MG63 (cell line): ENCODE measurements around the gene TEDC1. TPM values are rescaled to one million over a fixed set of nuclear protein-coding genes. Genes with fewer than 3 reads are reported as not detected.

Experiments used
- DNase-seq: peaks from one replicate; pipeline ENCODE4 v3.0.0-alpha.2; 2020
- H3K27me3 ChIP-seq: fragments of 250-450 bp; sonication (Bioruptor Pico); 2 replicates; pipeline ENCODE4 v1.5.1; 2020; ENCODE audit warnings: mild to moderate bottlenecking, moderate library complexity
- H3K36me3 ChIP-seq: fragments of 250-450 bp; sonication (Bioruptor Pico); 2 replicates; pipeline ENCODE4 v1.5.1; 2020; ENCODE audit warnings: mild to moderate bottlenecking, moderate library complexity
- H3K4me3 ChIP-seq: fragments of 250-450 bp; sonication (Bioruptor Pico); 2 replicates; pipeline ENCODE4 v1.5.1; 2020; ENCODE audit warnings: mild to moderate bottlenecking, moderate library complexity
- H3K9me3 ChIP-seq: fragments of 250-450 bp; sonication (Bioruptor Pico); 2 replicates; pipeline ENCODE4 v1.5.1; 2020; ENCODE audit warnings: mild to moderate bottlenecking, moderate library complexity
- total RNA-seq: library from RNA; depleted of rRNA; stranded (reverse); fragments of >200 nt; shearing (Covaris generic); gene quantifications from 2 replicates; pipeline ENCODE4 v1.2.3, GENCODE V29; 2014; ENCODE audit warnings: low replicate concordance

The TEDC1 gene
- total RNA-seq, 1 experiment from 2014 or later, result 58.1 TPM

DNA sequence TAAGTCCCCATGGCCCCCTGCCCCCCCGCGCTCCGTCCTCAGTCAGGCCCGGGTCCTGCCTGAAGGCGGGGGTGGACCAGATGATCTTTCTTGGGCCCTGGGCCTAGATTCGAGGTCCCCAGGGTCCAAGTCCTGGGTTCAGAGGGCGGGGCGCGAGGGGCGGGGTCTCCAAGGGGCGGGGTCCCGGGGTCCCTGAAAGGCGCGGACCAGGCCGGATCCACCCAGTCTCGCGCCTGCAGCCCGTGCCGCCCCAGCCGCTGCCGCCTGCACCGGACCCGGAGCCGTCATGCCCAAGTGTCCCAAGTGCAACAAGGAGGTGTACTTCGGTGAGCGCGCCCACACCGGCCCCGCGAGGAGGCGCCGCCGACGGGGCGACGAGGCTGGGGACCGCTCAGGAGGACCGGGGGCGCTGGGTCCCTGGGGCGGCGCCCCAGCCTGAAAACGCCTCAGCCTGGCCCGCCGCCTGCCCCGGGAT, 4.0 kb upstream of the TEDC1 start:
- DNase-seq, result peak; percentile 32

GRCh38 chr14:105487449-105487985, 3.5 kb upstream of the TEDC1 start:
- peaks cover 3% of the 10 kb centered on the region for H3K36me3 ChIP-seq
- H3K9me3 ChIP-seq, result no peaks in the 10 kb centered on the region
- H3K27me3 ChIP-seq, result no peaks in the 10 kb centered on the region
- DNase-seq, result no peak
- H3K4me3 ChIP-seq, result peak overlapping the region; percentile 26

More for the DNA sequence above, 4.0 kb upstream of the TEDC1 start:
- peak overlapping the region; percentile 26 for H3K4me3 ChIP-seq
- peaks cover 3% of the 10 kb centered on the region for H3K36me3 ChIP-seq
- no peaks in the 10 kb centered on the region for H3K9me3 ChIP-seq
- no peaks in the 10 kb centered on the region for H3K27me3 ChIP-seq

- DNase-seq, result no peak
- Histone ChIP-seq H3K36me3 (peaks cover 3% of the 10 kb centered on the region), H3K27me3 (no peaks in the 10 kb centered on the region), H3K9me3 (no peaks in the 10 kb centered on the region), H3K4me3 (no peak overlapping the region)
Observed at GRCh38 chr14:105487986-105488777, 2.9 kb upstream of the TEDC1 start.

GRCh38 chr14:105488781-105489541, 2.1 kb upstream of the TEDC1 start:
- peak; percentile 47 for DNase-seq
- Histone ChIP-seq H3K9me3 (no peaks in the 10 kb centered on the region), H3K4me3 (no peak overlapping the region), H3K36me3 (peaks cover 3% of the 10 kb centered on the region), H3K27me3 (no peaks in the 10 kb centered on the region)

GRCh38 chr14:105489542-105490266, 1.3 kb upstream of the TEDC1 start:
- H3K9me3 ChIP-seq, result no peaks in the 10 kb centered on the region
- peak overlapping the region; percentile 54 for H3K4me3 ChIP-seq
- peak; percentile 72 for DNase-seq
- peaks cover 3% of the 10 kb centered on the region for H3K36me3 ChIP-seq
- H3K27me3 ChIP-seq, result no peaks in the 10 kb centered on the region

- Histone ChIP-seq H3K9me3 (no peaks in the 10 kb centered on the region), H3K27me3 (no peaks in the 10 kb centered on the region), H3K4me3 (peak overlapping the region; percentile 54), H3K36me3 (peaks cover 3% of the 10 kb centered on the region)
- no peak for DNase-seq
Observed at GRCh38 chr14:105490267-105490571, 827 bp upstream of the TEDC1 start.

GRCh38 chr14:105491366-105491973, 424 bp downstream of the TEDC1 start:
- no peaks in the 10 kb centered on the region for H3K9me3 ChIP-seq
- no peaks in the 10 kb centered on the region for H3K27me3 ChIP-seq

GRCh38 chr14:105492031-105492970, 1.3 kb downstream of the TEDC1 start:
- DNase-seq, result no peak

More at GRCh38 chr14:105491366-105491973, 424 bp downstream of the TEDC1 start:
- DNase-seq, result peak; percentile 66
- Histone ChIP-seq H3K36me3 (peaks cover 3% of the 10 kb centered on the region), H3K4me3 (peak overlapping the region; percentile 73)

DNA sequence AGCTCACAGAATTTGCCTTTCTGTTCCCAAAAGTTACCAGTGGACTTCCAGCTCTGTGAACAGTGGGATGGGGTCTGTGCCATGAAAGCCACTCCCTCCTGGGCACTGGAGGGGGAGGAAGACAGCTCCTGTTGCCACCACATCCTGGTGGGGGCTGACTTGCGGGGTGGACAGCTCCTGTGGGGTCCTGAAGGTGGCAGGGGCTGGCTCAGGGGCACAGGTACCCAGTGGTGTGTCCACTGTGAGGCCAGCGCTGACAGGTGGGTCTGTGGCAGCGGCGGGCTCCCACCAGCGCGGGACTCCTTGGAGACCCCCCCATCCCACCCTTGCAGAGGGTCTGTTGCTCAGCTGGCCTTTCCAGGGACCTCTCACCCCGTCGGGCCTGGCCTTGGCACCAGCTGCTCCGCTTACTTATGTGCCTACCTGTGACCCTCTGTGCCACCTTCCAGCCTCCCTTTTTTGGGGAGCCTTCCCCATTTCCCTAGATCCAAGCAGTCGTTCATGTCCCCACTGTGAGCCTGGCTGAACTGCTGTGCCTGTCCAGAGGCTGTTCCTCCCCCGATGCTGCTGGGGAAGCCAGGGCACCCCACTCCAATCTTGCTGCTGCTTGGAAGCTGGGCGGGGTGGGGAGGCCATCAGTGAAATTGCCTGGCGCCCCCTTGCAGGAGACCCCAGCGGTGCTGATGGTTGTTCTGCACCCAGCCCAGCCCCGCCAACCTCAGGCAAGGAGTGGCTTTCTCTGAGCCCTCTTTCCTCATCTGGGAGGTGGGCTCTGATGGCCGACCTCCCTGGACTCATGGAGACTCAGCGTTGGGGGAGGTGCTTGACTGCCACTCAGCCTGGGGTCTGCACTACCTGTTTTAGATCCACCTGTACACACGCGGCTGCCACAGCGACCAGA, 2.2 kb downstream of the TEDC1 start:
- H3K4me3 ChIP-seq, result no peak overlapping the region
- peaks cover 3% of the 10 kb centered on the region for H3K36me3 ChIP-seq
- H3K27me3 ChIP-seq, result no peaks in the 10 kb centered on the region
- DNase-seq, result no peak
- no peaks in the 10 kb centered on the region for H3K9me3 ChIP-seq

More at GRCh38 chr14:105492031-105492970, 1.3 kb downstream of the TEDC1 start:
- Histone ChIP-seq H3K4me3 (peak overlapping the region; percentile 73), H3K36me3 (peaks cover 3% of the 10 kb centered on the region), H3K9me3 (no peaks in the 10 kb centered on the region), H3K27me3 (no peaks in the 10 kb centered on the region)

- no peaks in the 10 kb centered on the region for H3K9me3 ChIP-seq
- no peak overlapping the region for H3K4me3 ChIP-seq
- peaks cover 3% of the 10 kb centered on the region for H3K36me3 ChIP-seq
- no peak for DNase-seq
- H3K27me3 ChIP-seq, result no peaks in the 10 kb centered on the region
Observed at GRCh38 chr14:105493921-105494605, 3.0 kb downstream of the TEDC1 start.

GRCh38 chr14:105494606-105494929, 3.5 kb downstream of the TEDC1 start:
- Histone ChIP-seq H3K9me3 (no peaks in the 10 kb centered on the region), H3K27me3 (no peaks in the 10 kb centered on the region), H3K36me3 (peaks cover 3% of the 10 kb centered on the region), H3K4me3 (no peak overlapping the region)
- DNase-seq, result no peak

- Histone ChIP-seq H3K27me3 (no peaks in the 10 kb centered on the region), H3K36me3 (peaks cover 3% of the 10 kb centered on the region)
- no peak for DNase-seq
Observed at GRCh38 chr14:105495101-105495989, 4.3 kb downstream of the TEDC1 start.

GRCh38 chr14:105495990-105496830, 5.2 kb downstream of the TEDC1 start:
- Histone ChIP-seq H3K4me3 (no peak overlapping the region), H3K36me3 (peaks cover 3% of the 10 kb centered on the region), H3K27me3 (no peaks in the 10 kb centered on the region), H3K9me3 (no peaks in the 10 kb centered on the region)
- no peak for DNase-seq

More at GRCh38 chr14:105495101-105495989, 4.3 kb downstream of the TEDC1 start:
- H3K9me3 ChIP-seq, result no peaks in the 10 kb centered on the region
- H3K4me3 ChIP-seq, result no peak overlapping the region
